ENCODE measurements around the gene GLUD1. TPM values are rescaled to one million over a fixed set of nuclear protein-coding genes. Genes with fewer than 3 reads are reported as not detected.
"Not testable (repeated sequence)": the region's sequence is repeated elsewhere in the genome, so short reads cannot be mapped to it uniquely, and the experiment has no call there.

The GLUD1 gene
- total RNA-seq, 2 experiments from 2014 or later: 94.2 to 101 TPM

GRCh38 chr10:87019504-87019903 is 75.1 kb downstream of the GLUD1 start:
- H3K9me3 Mint-ChIP-seq; H3K4me3 Mint-ChIP-seq; POLR2A ChIA-PET; DNase-seq; H3K4me1 Mint-ChIP-seq (ENCODE audit: low read depth); H3K27me3 Mint-ChIP-seq; CTCF ChIA-PET; intact Hi-C loops (cut with micrococcal nuclease); ATAC-seq; H3K27ac Mint-ChIP-seq; H3K36me3 Mint-ChIP-seq (ENCODE audit: low read depth): not testable (repeated sequence)

GRCh38 chr10:87019066-87019465 is 75.6 kb downstream of the GLUD1 start:
- H3K27me3 Mint-ChIP-seq; H3K4me1 Mint-ChIP-seq (ENCODE audit: low read depth); CTCF ChIA-PET; H3K36me3 Mint-ChIP-seq (ENCODE audit: low read depth); H3K4me3 Mint-ChIP-seq; H3K9me3 Mint-ChIP-seq; ATAC-seq; intact Hi-C loops (cut with micrococcal nuclease); POLR2A ChIA-PET; H3K27ac Mint-ChIP-seq; DNase-seq: not testable (repeated sequence)

- CTCF ChIA-PET; H3K4me3 Mint-ChIP-seq; H3K4me1 Mint-ChIP-seq (ENCODE audit: low read depth); H3K9me3 Mint-ChIP-seq; H3K27me3 Mint-ChIP-seq; intact Hi-C loops (cut with micrococcal nuclease); ATAC-seq; POLR2A ChIA-PET; H3K27ac Mint-ChIP-seq; H3K36me3 Mint-ChIP-seq (ENCODE audit: low read depth); DNase-seq: not testable (repeated sequence)
These were observed 76.5 kb downstream of the GLUD1 start for GRCh38 chr10:87018127-87018526.

- ATAC-seq; H3K36me3 Mint-ChIP-seq (ENCODE audit: low read depth); POLR2A ChIA-PET; DNase-seq; intact Hi-C loops (cut with micrococcal nuclease); CTCF ChIA-PET; H3K9me3 Mint-ChIP-seq; H3K27ac Mint-ChIP-seq; H3K27me3 Mint-ChIP-seq; H3K4me1 Mint-ChIP-seq (ENCODE audit: low read depth); H3K4me3 Mint-ChIP-seq: not testable (repeated sequence)
These were observed 79.5 kb downstream of the GLUD1 start for GRCh38 chr10:87014986-87015716.

GRCh38 chr10:87013528-87013927 is 81.1 kb downstream of the GLUD1 start:
- ATAC-seq; H3K36me3 Mint-ChIP-seq (ENCODE audit: low read depth); H3K9me3 Mint-ChIP-seq; intact Hi-C loops (cut with micrococcal nuclease); H3K4me1 Mint-ChIP-seq (ENCODE audit: low read depth); DNase-seq; POLR2A ChIA-PET; CTCF ChIA-PET; H3K4me3 Mint-ChIP-seq; H3K27ac Mint-ChIP-seq; H3K27me3 Mint-ChIP-seq: not testable (repeated sequence)

- H3K4me1 Mint-ChIP-seq (ENCODE audit: low read depth); H3K27me3 Mint-ChIP-seq; POLR2A ChIA-PET; H3K36me3 Mint-ChIP-seq (ENCODE audit: low read depth); H3K9me3 Mint-ChIP-seq; DNase-seq; intact Hi-C loops (cut with micrococcal nuclease); ATAC-seq; CTCF ChIA-PET; H3K27ac Mint-ChIP-seq; H3K4me3 Mint-ChIP-seq: not testable (repeated sequence)
These were observed 85.4 kb downstream of the GLUD1 start for GRCh38 chr10:87009134-87009696.

- H3K27ac Mint-ChIP-seq; ATAC-seq; POLR2A ChIA-PET; H3K4me1 Mint-ChIP-seq (ENCODE audit: low read depth); intact Hi-C loops (cut with micrococcal nuclease); H3K36me3 Mint-ChIP-seq (ENCODE audit: low read depth); H3K4me3 Mint-ChIP-seq; H3K27me3 Mint-ChIP-seq; DNase-seq; H3K9me3 Mint-ChIP-seq; CTCF ChIA-PET: not testable (repeated sequence)
These were observed 86.3 kb downstream of the GLUD1 start for GRCh38 chr10:87008303-87008702.

- H3K27ac Mint-ChIP-seq; ATAC-seq; H3K9me3 Mint-ChIP-seq; POLR2A ChIA-PET; H3K4me1 Mint-ChIP-seq (ENCODE audit: low read depth); H3K36me3 Mint-ChIP-seq (ENCODE audit: low read depth); DNase-seq; H3K4me3 Mint-ChIP-seq; H3K27me3 Mint-ChIP-seq; intact Hi-C loops (cut with micrococcal nuclease); CTCF ChIA-PET: not testable (repeated sequence)
These were observed 87.0 kb downstream of the GLUD1 start for GRCh38 chr10:87007674-87008073.

GRCh38 chr10:87007124-87007523 is 87.5 kb downstream of the GLUD1 start:
- H3K36me3 Mint-ChIP-seq (ENCODE audit: low read depth); intact Hi-C loops (cut with micrococcal nuclease); H3K4me1 Mint-ChIP-seq (ENCODE audit: low read depth); H3K27ac Mint-ChIP-seq; H3K27me3 Mint-ChIP-seq; H3K4me3 Mint-ChIP-seq; POLR2A ChIA-PET; H3K9me3 Mint-ChIP-seq; ATAC-seq; CTCF ChIA-PET; DNase-seq: not testable (repeated sequence)

All from activated CD8-positive, alpha-beta T cell treated with anti-CD3 and anti-CD28 coated beads for 36 hours (primary cell).